Loucy (cell line): ENCODE results near the gene HARS1.
"Not testable (repeated sequence)": the region's sequence is repeated elsewhere in the genome, so short reads cannot be mapped to it uniquely, and the experiment has no call there.

Source experiments
- H2AFZ ChIP-seq: fragments of 200-600 bp; sonication (generic); 2 replicates; pipeline ENCODE4 v1.6.0; 2016; ENCODE audit warnings: antibody characterized with exemption, mild to moderate bottlenecking, low read length, moderate library complexity
- H3F3A ChIP-seq: fragments of 200-600 bp; 2 replicates; pipeline ENCODE4 v1.6.0; 2016; ENCODE audit warnings: antibody characterized with exemption, low read depth, mild to moderate bottlenecking
- H3K27me3 ChIP-seq: fragments of 200-600 bp; sonication (generic); 2 replicates; pipeline ENCODE4 v1.6.1; 2014; ENCODE audit warnings: low read length, mild to moderate bottlenecking; ENCODE audit not compliant: insufficient read depth, poor library complexity, severe bottlenecking
- H3K36me3 ChIP-seq: fragments of 200-600 bp; sonication (generic); 2 replicates; pipeline ENCODE4 v1.6.1; 2016; ENCODE audit warnings: low read length; ENCODE audit not compliant: insufficient read depth
- H3K4me1 ChIP-seq: fragments of 200-600 bp; sonication (generic); 2 replicates; pipeline ENCODE4 v1.5.1; 2014; ENCODE audit warnings: low read length, mild to moderate bottlenecking; ENCODE audit not compliant: insufficient read depth, poor library complexity, severe bottlenecking
- H3K4me2 ChIP-seq: fragments of 200-600 bp; sonication (generic); 2 replicates; pipeline ENCODE4 v1.6.0; 2014; ENCODE audit warnings: antibody characterized with exemption, low read length, low read depth, mild to moderate bottlenecking; ENCODE audit not compliant: poor library complexity, severe bottlenecking
- H3K4me3 ChIP-seq: fragments of 200-600 bp; sonication (generic); 2 replicates; pipeline ENCODE4 v1.5.1; 2014; ENCODE audit warnings: low read length, mild to moderate bottlenecking, mixed read lengths; ENCODE audit not compliant: poor library complexity, severe bottlenecking
- H3K79me2 ChIP-seq: fragments of 200-600 bp; sonication (generic); 2 replicates; pipeline ENCODE4 v1.6.1; 2014; ENCODE audit warnings: low read length; ENCODE audit not compliant: insufficient read depth
- H3K9ac ChIP-seq: fragments of 200-600 bp; sonication (generic); 2 replicates; pipeline ENCODE4 v1.6.0; 2014; ENCODE audit warnings: mild to moderate bottlenecking, low read depth, low read length, moderate library complexity; ENCODE audit not compliant: poor library complexity, severe bottlenecking
- H3K9me2 ChIP-seq: fragments of 200-600 bp; sonication (generic); replicated peaks from 2 replicates; pipeline ENCODE4 v1.6.1; 2016; ENCODE audit warnings: low read depth, low read length, mixed read lengths
- H3K9me3 ChIP-seq: fragments of 200-600 bp; sonication (generic); 2 replicates; pipeline ENCODE4 v1.6.1; 2014; ENCODE audit warnings: mild to moderate bottlenecking, antibody characterized with exemption, low read length, low read depth; ENCODE audit not compliant: insufficient read depth
- H4K20me1 ChIP-seq: fragments of 200-600 bp; sonication (generic); 2 replicates; pipeline ENCODE4 v1.6.0; 2014; ENCODE audit warnings: antibody characterized with exemption, low read length, mild to moderate bottlenecking; ENCODE audit not compliant: insufficient read depth, poor library complexity, severe bottlenecking
- EZH2phosphoT487 ChIP-seq: fragments of 200-600 bp; IDR thresholded peaks from 2 replicates; pipeline ENCODE4 v1.6.1; 2018; ENCODE audit warnings: antibody characterized with exemption, mild to moderate bottlenecking, moderate library complexity, borderline replicate concordance
- TF ChIP-seq, protein P1 (sequence below): fragments of 200-600 bp; sonication (generic); conservative IDR thresholded peaks from 2 replicates; pipeline ENCODE4 v1.5.1; 2014; ENCODE audit warnings: mild to moderate bottlenecking, antibody characterized with exemption, low read length

HARS1 gene

DNA sequence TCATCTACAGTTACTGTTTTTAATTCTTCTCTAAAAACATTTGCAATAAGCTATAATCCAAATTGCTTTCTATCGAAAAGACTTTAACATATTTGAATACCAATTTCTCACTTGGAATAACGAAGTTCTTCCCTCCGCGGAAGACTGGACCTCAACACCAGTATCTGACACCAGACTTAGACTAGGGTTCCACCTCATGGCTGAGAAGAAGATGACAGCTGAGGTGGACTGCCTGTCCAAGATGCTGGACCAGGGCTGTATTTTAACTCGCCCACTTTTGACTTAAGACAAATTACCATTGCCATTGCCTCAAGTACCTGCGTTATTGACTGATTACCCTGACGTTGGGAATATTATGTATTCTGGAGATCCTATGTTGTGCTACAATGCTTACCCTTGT is 43.2 kb upstream of the HARS1 start:
- no peak overlapping the region for H3K4me3 ChIP-seq
- no peaks in the 10 kb centered on the region for H3K9me2 ChIP-seq
- H3K79me2 ChIP-seq: no peaks in the 10 kb centered on the region
- TF ChIP-seq EZH2phosphoT487: no peak
- TF ChIP-seq, protein P1, sequence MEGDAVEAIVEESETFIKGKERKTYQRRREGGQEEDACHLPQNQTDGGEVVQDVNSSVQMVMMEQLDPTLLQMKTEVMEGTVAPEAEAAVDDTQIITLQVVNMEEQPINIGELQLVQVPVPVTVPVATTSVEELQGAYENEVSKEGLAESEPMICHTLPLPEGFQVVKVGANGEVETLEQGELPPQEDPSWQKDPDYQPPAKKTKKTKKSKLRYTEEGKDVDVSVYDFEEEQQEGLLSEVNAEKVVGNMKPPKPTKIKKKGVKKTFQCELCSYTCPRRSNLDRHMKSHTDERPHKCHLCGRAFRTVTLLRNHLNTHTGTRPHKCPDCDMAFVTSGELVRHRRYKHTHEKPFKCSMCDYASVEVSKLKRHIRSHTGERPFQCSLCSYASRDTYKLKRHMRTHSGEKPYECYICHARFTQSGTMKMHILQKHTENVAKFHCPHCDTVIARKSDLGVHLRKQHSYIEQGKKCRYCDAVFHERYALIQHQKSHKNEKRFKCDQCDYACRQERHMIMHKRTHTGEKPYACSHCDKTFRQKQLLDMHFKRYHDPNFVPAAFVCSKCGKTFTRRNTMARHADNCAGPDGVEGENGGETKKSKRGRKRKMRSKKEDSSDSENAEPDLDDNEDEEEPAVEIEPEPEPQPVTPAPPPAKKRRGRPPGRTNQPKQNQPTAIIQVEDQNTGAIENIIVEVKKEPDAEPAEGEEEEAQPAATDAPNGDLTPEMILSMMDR: no peak
- no peaks in the 10 kb centered on the region for H3K4me1 ChIP-seq
- H3K27me3 ChIP-seq: no peaks in the 10 kb centered on the region
- H3K36me3 ChIP-seq: no peaks in the 10 kb centered on the region
- no peaks in the 10 kb centered on the region for H4K20me1 ChIP-seq
- no peak overlapping the region for H3K4me2 ChIP-seq
- H3K9me3 ChIP-seq: no peaks in the 10 kb centered on the region
- no peaks in the 10 kb centered on the region for H3F3A ChIP-seq
- H2AFZ ChIP-seq: no peak overlapping the region
- no peak overlapping the region for H3K9ac ChIP-seq

DNA sequence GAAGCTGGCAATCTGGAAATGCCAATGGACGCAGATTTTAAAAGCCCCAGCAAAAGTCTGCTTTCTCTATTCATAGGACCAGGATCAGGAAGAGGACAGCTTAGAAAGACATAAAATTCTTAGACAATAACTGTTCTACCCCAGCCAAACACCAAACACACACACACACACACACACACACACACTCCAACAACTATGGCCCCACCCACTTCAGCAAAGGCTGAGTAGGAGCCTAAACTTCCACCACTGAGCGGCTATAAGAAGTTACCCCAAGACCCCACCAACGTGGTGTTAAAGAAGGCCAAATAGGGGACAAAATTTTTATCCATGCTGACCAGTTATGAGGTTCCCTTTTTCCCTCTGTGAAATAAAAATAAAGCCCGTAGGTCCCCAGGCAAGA is 41.9 kb upstream of the HARS1 start:
- no peaks in the 10 kb centered on the region for H3K4me1 ChIP-seq
- no peak overlapping the region for H3K9ac ChIP-seq
- no peak for TF ChIP-seq EZH2phosphoT487
- TF ChIP-seq, protein P1: no peak
- no peaks in the 10 kb centered on the region for H4K20me1 ChIP-seq
- H3K27me3 ChIP-seq: no peaks in the 10 kb centered on the region
- H2AFZ ChIP-seq: no peak overlapping the region
- H3F3A ChIP-seq: no peaks in the 10 kb centered on the region
- no peaks in the 10 kb centered on the region for H3K36me3 ChIP-seq
- H3K4me2 ChIP-seq: no peak overlapping the region
- H3K79me2 ChIP-seq: no peaks in the 10 kb centered on the region
- no peak overlapping the region for H3K4me3 ChIP-seq
- H3K9me3 ChIP-seq: no peaks in the 10 kb centered on the region
- no peaks in the 10 kb centered on the region for H3K9me2 ChIP-seq

GRCh38 chr5:140725799-140726471 is 34.8 kb upstream of the HARS1 start:
- H3K4me2 ChIP-seq: no peak overlapping the region
- H3K9me3 ChIP-seq: no peaks in the 10 kb centered on the region
- H3K27me3 ChIP-seq: no peaks in the 10 kb centered on the region
- TF ChIP-seq EZH2phosphoT487: no peak
- TF ChIP-seq, protein P1: no peak
- H3K9me2 ChIP-seq: no peaks in the 10 kb centered on the region
- no peaks in the 10 kb centered on the region for H3F3A ChIP-seq
- H2AFZ ChIP-seq: no peak overlapping the region
- no peaks in the 10 kb centered on the region for H3K4me1 ChIP-seq
- H3K9ac ChIP-seq: no peak overlapping the region
- H3K36me3 ChIP-seq: no peaks in the 10 kb centered on the region
- no peaks in the 10 kb centered on the region for H4K20me1 ChIP-seq
- no peaks in the 10 kb centered on the region for H3K79me2 ChIP-seq
- no peak overlapping the region for H3K4me3 ChIP-seq

- not testable (repeated sequence) for H3K79me2 ChIP-seq, H3K4me2 ChIP-seq, H3K4me3 ChIP-seq, H2AFZ ChIP-seq, H3K9ac ChIP-seq, H3K27me3 ChIP-seq, H3K9me3 ChIP-seq, H3K36me3 ChIP-seq, H4K20me1 ChIP-seq, H3K4me1 ChIP-seq, H3F3A ChIP-seq, H3K9me2 ChIP-seq
Measured at GRCh38 chr5:140721395-140721794, 30.2 kb upstream of the HARS1 start.

- H3K36me3 ChIP-seq, H3K27me3 ChIP-seq, H4K20me1 ChIP-seq, H3K4me1 ChIP-seq, H3F3A ChIP-seq, H3K9ac ChIP-seq, H3K79me2 ChIP-seq, H3K4me3 ChIP-seq, H3K4me2 ChIP-seq, H3K9me2 ChIP-seq, H3K9me3 ChIP-seq: not testable (repeated sequence)
- H2AFZ ChIP-seq: peak overlapping the region; percentile 70; the same call in 1 of the 2 replicates
Measured at GRCh38 chr5:140720738-140721137, 29.6 kb upstream of the HARS1 start.
